GM23248 (cell line): ENCODE results near the gene CD19.
"Not testable (repeated sequence)": the region's sequence is repeated elsewhere in the genome, so short reads cannot be mapped to it uniquely, and the experiment has no call there.

Experiments used
- EZH2 ChIP-seq: fragments of 200-600 bp; sonication (generic); IDR thresholded peaks from 2 replicates; pipeline ENCODE4 v1.6.1; 2018; ENCODE audit warnings: antibody characterized with exemption, mild to moderate bottlenecking; ENCODE audit not compliant: insufficient read depth, poor library complexity, severe bottlenecking
- EZH2phosphoT487 ChIP-seq: fragments of 200-600 bp; sonication (generic); IDR thresholded peaks from 2 replicates; pipeline ENCODE4 v1.6.1; 2018; ENCODE audit warnings: antibody characterized with exemption, moderate library complexity, mild to moderate bottlenecking, low read depth; ENCODE audit not compliant: insufficient read depth

DNA sequence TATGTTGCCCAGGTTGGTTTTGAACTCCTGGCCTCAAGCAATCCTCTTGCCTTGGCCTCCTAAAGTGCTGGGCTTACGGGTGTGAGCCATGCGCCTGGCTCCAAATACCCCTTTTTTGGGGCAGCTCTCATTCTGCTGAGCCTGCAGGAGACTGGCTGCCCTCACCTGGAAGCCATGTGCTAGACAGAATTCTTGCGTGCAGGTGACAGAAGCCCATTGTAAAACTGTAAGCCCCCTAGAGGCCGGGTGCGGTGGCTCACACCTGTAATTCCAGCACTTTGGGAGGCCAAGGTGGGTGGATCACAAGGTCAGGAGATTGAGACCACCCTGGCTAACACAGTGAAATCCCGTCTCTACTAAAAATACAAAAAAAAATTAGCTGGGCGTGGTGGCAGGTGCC, 48.6 kb downstream of the CD19 start:
- not testable (repeated sequence) for TF ChIP-seq EZH2phosphoT487, EZH2
